ENCODE data around the gene PTPRE. TPM values are rescaled to one million over a fixed set of nuclear protein-coding genes. Genes with fewer than 3 reads are reported as not detected.

The PTPRE gene
- total RNA-seq, 6 donors from 2014 or later: 49.9 to 89.2 (median 64.2) TPM

DNA sequence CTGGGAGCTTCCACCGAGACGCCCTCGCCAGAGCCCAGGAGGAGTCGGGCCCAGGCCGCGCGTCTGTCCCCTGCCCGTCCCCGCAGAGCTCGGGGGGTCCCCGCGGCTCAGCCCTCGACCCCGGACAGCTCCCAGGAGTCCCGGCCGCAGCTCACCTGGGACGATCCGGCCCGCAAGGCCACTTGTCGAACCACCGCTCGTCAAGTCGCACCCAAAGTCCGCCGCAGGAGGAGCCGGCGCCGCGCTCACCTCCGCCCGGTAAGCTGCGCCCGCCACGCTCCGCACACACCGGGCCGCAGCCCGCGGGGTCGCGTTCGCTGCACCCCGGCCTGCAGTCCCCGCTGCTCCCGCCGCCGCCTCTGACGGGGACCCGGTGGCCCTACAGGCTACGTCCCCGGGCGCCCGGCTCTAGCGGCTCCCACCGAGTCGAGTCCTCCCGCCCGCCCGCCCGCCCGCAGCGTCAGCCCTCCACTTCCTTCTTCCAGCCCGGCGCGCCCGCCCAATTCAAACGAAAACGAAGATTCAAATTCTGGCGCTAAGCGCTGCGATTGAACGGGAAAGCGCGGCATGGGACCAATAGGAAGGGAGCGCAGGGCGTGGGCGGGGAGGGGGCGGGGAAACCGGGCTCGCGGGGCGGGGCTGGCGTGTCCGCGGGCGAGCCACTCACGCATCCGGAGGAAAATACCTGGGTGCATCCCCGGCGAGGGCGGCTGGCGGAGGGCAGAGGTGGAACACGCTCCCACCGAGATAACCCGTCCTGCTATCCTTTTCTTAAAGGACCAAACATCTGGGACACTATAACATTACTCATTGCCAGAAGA is 219.3 kb downstream of the PTPRE start, which contains the start of gene MKI67:
TSS of gene MKI67 (minus strand) at position 480 of the 821 bp plus-strand sequence. CDS start 756 bp downstream, outside the sequence.
- peak in 1 of 2 donors; percentile 12 for TF ChIP-seq POLR2AphosphoS5 (IDR thresholded peaks at IDR 0.05)
- TF ChIP-seq CTCF (IDR thresholded peaks at IDR 0.05): no peak
- Histone ChIP-seq H3K27ac (peak within 1 kb of the TSS in 2 of 4 donors; percentile 16 to 40), H3K4me1 (peaks cover 12 to 22% (median 15%) of the 10 kb centered on the region in 4 donors), H3K4me3 (peak within 1 kb of the TSS; percentile 27 to 79 (median 73)), H3K36me3 (no peaks in the 10 kb centered on the region), H3K9me3 (no peaks in the 10 kb centered on the region), H3K27me3 (peaks cover 0 to 3% (median 0%) of the 10 kb centered on the region in 4 donors)
- WGBS, 2 donors: 0 to 1% methylated on average over 39 to 55 of the region's 95 CpGs
- peak; percentile 87 to 94 for DNase-seq
- ATAC-seq (ENCODE audit: low FRiP score in 2 of 2): peak; percentile 91 to 96

DNA sequence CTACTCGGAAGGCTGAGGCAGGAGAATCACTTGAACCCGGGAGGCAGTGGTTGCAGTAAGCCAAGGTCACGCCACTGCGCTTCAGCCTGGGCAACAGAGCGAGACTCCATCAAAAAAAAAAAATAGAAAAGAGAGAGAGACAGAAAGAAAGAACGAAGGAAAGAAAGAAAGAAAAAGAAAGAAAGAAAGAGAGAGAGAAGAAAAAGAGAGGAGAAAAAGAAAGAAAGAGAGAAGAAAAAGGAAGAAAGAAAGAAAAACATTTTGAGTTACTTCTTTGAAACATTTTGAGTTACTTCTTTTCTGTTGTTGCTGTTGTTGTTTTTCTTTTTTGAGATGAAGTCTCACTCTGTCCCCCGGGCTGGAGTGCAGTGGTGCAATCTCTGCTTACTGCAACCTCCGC is 221.7 kb downstream of the PTPRE start:
- Histone ChIP-seq H3K27ac (no peak overlapping the region), H3K4me1 (peaks cover 12 to 22% (median 15%) of the 10 kb centered on the region in 4 donors), H3K9me3 (no peaks in the 10 kb centered on the region), H3K27me3 (peaks cover 0 to 3% (median 0%) of the 10 kb centered on the region in 4 donors), H3K36me3 (no peaks in the 10 kb centered on the region), H3K4me3 (no peak overlapping the region)
- 82 to 95% methylated on average over 8 of the region's 8 CpGs for WGBS, 2 donors
- TF ChIP-seq EP300 (IDR thresholded peaks at IDR 0.05): no peak
- no peak for TF ChIP-seq CTCF (IDR thresholded peaks at IDR 0.05)
- no peak for TF ChIP-seq POLR2AphosphoS5 (IDR thresholded peaks at IDR 0.05)
- no peak for TF ChIP-seq POLR2A (IDR thresholded peaks at IDR 0.05)
- no peak for DNase-seq
- no peak for ATAC-seq (ENCODE audit: low FRiP score in 2 of 2)

DNA sequence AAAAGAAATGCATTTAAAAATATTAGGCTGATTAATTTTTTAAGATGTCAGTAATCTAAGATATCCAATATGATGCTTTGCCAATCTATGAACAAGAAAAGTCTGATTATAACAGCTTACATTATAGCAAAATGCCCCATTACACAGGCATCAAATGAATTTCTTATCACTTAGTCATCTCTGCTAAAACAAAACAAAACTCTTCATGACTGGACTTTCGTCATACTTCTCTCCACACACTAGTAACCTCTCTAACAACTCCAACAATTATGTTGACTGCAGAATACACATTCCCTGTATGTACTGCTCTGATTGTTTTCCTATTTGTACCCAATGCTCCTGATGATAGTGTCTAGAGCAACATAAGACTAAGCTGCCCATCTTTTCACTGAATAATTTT is 223.1 kb downstream of the PTPRE start:
- Histone ChIP-seq H3K27me3 (peaks cover 0 to 3% (median 0%) of the 10 kb centered on the region in 4 donors), H3K4me3 (no peak overlapping the region), H3K36me3 (no peaks in the 10 kb centered on the region), H3K27ac (no peak overlapping the region), H3K9me3 (no peaks in the 10 kb centered on the region), H3K4me1 (peaks cover 10 to 18% (median 12%) of the 10 kb centered on the region in 4 donors)
- 53 to 57% methylated on average over 1 of the region's 1 CpG for WGBS, 2 donors
- ATAC-seq (ENCODE audit: low FRiP score in 2 of 2) (no peak), DNase-seq (no peak)
- TF ChIP-seq CTCF (IDR thresholded peaks at IDR 0.05) (no peak), EP300 (IDR thresholded peaks at IDR 0.05) (no peak), POLR2AphosphoS5 (IDR thresholded peaks at IDR 0.05) (no peak), POLR2A (IDR thresholded peaks at IDR 0.05) (no peak)

Other genes starting within 250 kb of the PTPRE start
- under 1 TPM in 3 of 6 donors, not detected in 3; 0.06 to 0.20 (median 0.10) TPM for gene FOXI2, start 169.9 kb upstream of the PTPRE start, total RNA-seq
- under 1 TPM in 2 of 6 donors, not detected in 4; 0.37 to 0.49 TPM for gene CLRN3, start 14.2 kb upstream of the PTPRE start, total RNA-seq
- gene MKI67, start 219.3 kb downstream of the PTPRE start, total RNA-seq: 1 to 10 TPM; 1.0 to 7.3 (median 5.0) TPM

Data from upper lobe of left lung (tissue), 6 donors.